BLaER1 (cell line): Measurements from ENCODE around the gene ERBIN.

Source experiments
- H3K27ac ChIP-seq: shearing (Covaris generic); formaldehyde crosslinking; 2 replicates; pipeline ENCODE4 v1.8.1; 2022
- H3K27me3 ChIP-seq: shearing (Covaris generic); formaldehyde crosslinking; 2 replicates; pipeline ENCODE4 v1.8.1; 2022
- H3K36me3 ChIP-seq: shearing (Covaris generic); formaldehyde crosslinking; 2 replicates; pipeline ENCODE4 v1.8.1; 2022
- H3K4me1 ChIP-seq: shearing (Covaris generic); formaldehyde crosslinking; 2 replicates; pipeline ENCODE4 v1.8.1; 2022
- H3K4me2 ChIP-seq: shearing (Covaris generic); formaldehyde crosslinking; 2 replicates; pipeline ENCODE4 v1.8.1; 2022
- H3K4me3 ChIP-seq: shearing (Covaris generic); formaldehyde crosslinking; 2 replicates; pipeline ENCODE4 v1.8.1; 2022
- H3K9ac ChIP-seq: shearing (Covaris generic); formaldehyde crosslinking; 2 replicates; pipeline ENCODE4 v1.8.1; 2022
- H3K9me3 ChIP-seq: shearing (Covaris generic); formaldehyde crosslinking; 2 replicates; pipeline ENCODE4 v1.8.1; 2022
- H4K20me1 ChIP-seq: shearing (Covaris generic); formaldehyde crosslinking; 2 replicates; pipeline ENCODE4 v1.8.1; 2022
- Cebpa-rat ChIP-seq: shearing (Covaris generic); IDR thresholded peaks from 2 replicates; pipeline ENCODE4 v1.8.1; 2022

Gene ERBIN

GRCh38 chr5:65893749-65894430 lies 32.5 kb upstream of the ERBIN start:
- Histone ChIP-seq H3K9ac (no peak overlapping the region), H3K4me2 (no peak overlapping the region), H3K36me3 (no peaks in the 10 kb centered on the region), H3K4me3 (no peak overlapping the region), H4K20me1 (no peaks in the 10 kb centered on the region), H3K9me3 (no peaks in the 10 kb centered on the region), H3K27ac (no peak overlapping the region), H3K4me1 (no peaks in the 10 kb centered on the region), H3K27me3 (no peaks in the 10 kb centered on the region)
- TF ChIP-seq Cebpa-rat = no peak

- H3K27ac ChIP-seq = no peak overlapping the region
- H3K9me3 ChIP-seq = no peaks in the 10 kb centered on the region
- H3K9ac ChIP-seq = no peak overlapping the region
- H3K36me3 ChIP-seq = no peaks in the 10 kb centered on the region
- H3K4me2 ChIP-seq = no peak overlapping the region
- no peak overlapping the region for H3K4me3 ChIP-seq
- no peak for TF ChIP-seq Cebpa-rat
- H3K27me3 ChIP-seq = no peaks in the 10 kb centered on the region
- H3K4me1 ChIP-seq = no peaks in the 10 kb centered on the region
- no peaks in the 10 kb centered on the region for H4K20me1 ChIP-seq
Observed at GRCh38 chr5:65895891-65896290, 30.5 kb upstream of the ERBIN start.

GRCh38 chr5:65900746-65901145 lies 25.6 kb upstream of the ERBIN start:
- no peak for TF ChIP-seq Cebpa-rat

GRCh38 chr5:65902104-65902503 lies 24.3 kb upstream of the ERBIN start:
- H3K4me1 ChIP-seq = peaks cover 5% of the 10 kb centered on the region
- H3K36me3 ChIP-seq = no peaks in the 10 kb centered on the region
- no peak overlapping the region for H3K4me3 ChIP-seq
- no peaks in the 10 kb centered on the region for H3K27me3 ChIP-seq
- no peak overlapping the region for H3K9ac ChIP-seq
- no peak for TF ChIP-seq Cebpa-rat
- no peak overlapping the region for H3K4me2 ChIP-seq
- no peaks in the 10 kb centered on the region for H3K9me3 ChIP-seq
- H4K20me1 ChIP-seq = no peaks in the 10 kb centered on the region
- no peak overlapping the region for H3K27ac ChIP-seq

More at GRCh38 chr5:65900746-65901145, 25.6 kb upstream of the ERBIN start:
- Histone ChIP-seq H3K27me3 (no peaks in the 10 kb centered on the region), H3K9me3 (no peaks in the 10 kb centered on the region), H3K9ac (no peak overlapping the region), H4K20me1 (no peaks in the 10 kb centered on the region), H3K27ac (no peak overlapping the region), H3K4me3 (no peak overlapping the region), H3K4me1 (no peaks in the 10 kb centered on the region), H3K36me3 (no peaks in the 10 kb centered on the region), H3K4me2 (no peak overlapping the region)

- no peaks in the 10 kb centered on the region for H3K36me3 ChIP-seq
- peaks cover 12% of the 10 kb centered on the region for H3K4me1 ChIP-seq
- no peak for TF ChIP-seq Cebpa-rat
- H4K20me1 ChIP-seq = no peaks in the 10 kb centered on the region
- no peak overlapping the region for H3K9ac ChIP-seq
- H3K4me2 ChIP-seq = no peak overlapping the region
- no peak overlapping the region for H3K4me3 ChIP-seq
- no peaks in the 10 kb centered on the region for H3K9me3 ChIP-seq
- no peaks in the 10 kb centered on the region for H3K27me3 ChIP-seq
- H3K27ac ChIP-seq = no peak overlapping the region
Observed at GRCh38 chr5:65903581-65903980, 22.8 kb upstream of the ERBIN start.

GRCh38 chr5:65906256-65906655 lies 20.1 kb upstream of the ERBIN start:
- no peak overlapping the region for H3K4me3 ChIP-seq
- TF ChIP-seq Cebpa-rat = no peak
- H3K27ac ChIP-seq = no peak overlapping the region
- H4K20me1 ChIP-seq = no peaks in the 10 kb centered on the region
- H3K9ac ChIP-seq = no peak overlapping the region
- H3K4me1 ChIP-seq = peaks cover 12% of the 10 kb centered on the region
- no peaks in the 10 kb centered on the region for H3K27me3 ChIP-seq
- no peak overlapping the region for H3K4me2 ChIP-seq
- no peaks in the 10 kb centered on the region for H3K9me3 ChIP-seq
- H3K36me3 ChIP-seq = no peaks in the 10 kb centered on the region

GRCh38 chr5:65907135-65907534 lies 19.2 kb upstream of the ERBIN start:
- no peaks in the 10 kb centered on the region for H3K27me3 ChIP-seq
- H4K20me1 ChIP-seq = no peaks in the 10 kb centered on the region
- H3K4me3 ChIP-seq = no peak overlapping the region
- H3K27ac ChIP-seq = no peak overlapping the region
- H3K9ac ChIP-seq = no peak overlapping the region
- H3K36me3 ChIP-seq = no peaks in the 10 kb centered on the region
- 0 out of 2 replicates have a peak overlapping the region, but pooled peaks have one; percentile 3 for H3K4me2 ChIP-seq
- TF ChIP-seq Cebpa-rat = no peak
- no peaks in the 10 kb centered on the region for H3K9me3 ChIP-seq
- peaks cover 12% of the 10 kb centered on the region for H3K4me1 ChIP-seq

GRCh38 chr5:65910711-65911110 lies 15.7 kb upstream of the ERBIN start:
- Histone ChIP-seq H3K4me3 (no peak overlapping the region), H3K27ac (no peak overlapping the region), H3K4me1 (peaks cover 12% of the 10 kb centered on the region), H4K20me1 (no peaks in the 10 kb centered on the region), H3K4me2 (no peak overlapping the region), H3K9me3 (no peaks in the 10 kb centered on the region), H3K36me3 (no peaks in the 10 kb centered on the region), H3K27me3 (no peaks in the 10 kb centered on the region), H3K9ac (no peak overlapping the region)
- TF ChIP-seq Cebpa-rat = no peak

- no peaks in the 10 kb centered on the region for H3K27me3 ChIP-seq
- H3K27ac ChIP-seq = no peak overlapping the region
- peaks cover 5% of the 10 kb centered on the region for H3K4me1 ChIP-seq
- H4K20me1 ChIP-seq = no peaks in the 10 kb centered on the region
- TF ChIP-seq Cebpa-rat = no peak
- H3K9me3 ChIP-seq = no peaks in the 10 kb centered on the region
- no peak overlapping the region for H3K4me3 ChIP-seq
- no peak overlapping the region for H3K9ac ChIP-seq
- no peaks in the 10 kb centered on the region for H3K36me3 ChIP-seq
- H3K4me2 ChIP-seq = no peak overlapping the region
Observed at GRCh38 chr5:65912311-65912710, 14.1 kb upstream of the ERBIN start.

GRCh38 chr5:65913519-65913918 lies 12.9 kb upstream of the ERBIN start:
- H4K20me1 ChIP-seq = no peaks in the 10 kb centered on the region
- no peak for TF ChIP-seq Cebpa-rat
- no peaks in the 10 kb centered on the region for H3K9me3 ChIP-seq
- H3K27ac ChIP-seq = no peak overlapping the region
- no peaks in the 10 kb centered on the region for H3K4me1 ChIP-seq
- no peak overlapping the region for H3K9ac ChIP-seq
- H3K4me2 ChIP-seq = no peak overlapping the region
- no peak overlapping the region for H3K4me3 ChIP-seq
- no peaks in the 10 kb centered on the region for H3K27me3 ChIP-seq
- no peaks in the 10 kb centered on the region for H3K36me3 ChIP-seq
